ENCODE data around the gene CHAF1B.

Gene CHAF1B

DNA sequence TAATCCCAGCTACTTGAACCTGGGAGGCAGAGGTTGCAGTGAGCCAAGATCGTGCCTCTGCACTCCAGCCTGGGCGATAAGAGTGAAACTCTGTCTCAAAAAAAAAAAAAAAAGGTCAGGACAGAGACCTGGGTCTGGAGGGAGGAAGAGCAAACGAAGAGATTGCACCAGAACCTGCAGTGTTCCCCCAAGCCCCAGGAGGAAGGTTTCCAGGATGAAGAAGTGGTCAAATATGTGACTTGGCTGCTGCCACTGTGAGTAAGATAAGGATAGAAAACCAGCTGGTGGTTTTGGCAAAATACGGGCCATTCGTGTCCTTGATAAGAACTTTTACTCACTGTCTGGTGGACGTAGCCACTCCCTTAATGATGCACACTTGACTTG is 52.5 kb downstream of the CHAF1B start:
- Histone ChIP-seq H3K27ac (no peak overlapping the region), H3K9me3 (no peaks in the 10 kb centered on the region), H3K27me3 (no peaks in the 10 kb centered on the region), H3K4me3 (no peak overlapping the region), H3K36me3 (no peaks in the 10 kb centered on the region), H3K4me1 (no peaks in the 10 kb centered on the region)
- intact Hi-C loops (cut with DNase I; ENCODE audit: low total_unique reads), result no loop called here
- DNase-seq, result no peak
- TF ChIP-seq, protein P1, sequence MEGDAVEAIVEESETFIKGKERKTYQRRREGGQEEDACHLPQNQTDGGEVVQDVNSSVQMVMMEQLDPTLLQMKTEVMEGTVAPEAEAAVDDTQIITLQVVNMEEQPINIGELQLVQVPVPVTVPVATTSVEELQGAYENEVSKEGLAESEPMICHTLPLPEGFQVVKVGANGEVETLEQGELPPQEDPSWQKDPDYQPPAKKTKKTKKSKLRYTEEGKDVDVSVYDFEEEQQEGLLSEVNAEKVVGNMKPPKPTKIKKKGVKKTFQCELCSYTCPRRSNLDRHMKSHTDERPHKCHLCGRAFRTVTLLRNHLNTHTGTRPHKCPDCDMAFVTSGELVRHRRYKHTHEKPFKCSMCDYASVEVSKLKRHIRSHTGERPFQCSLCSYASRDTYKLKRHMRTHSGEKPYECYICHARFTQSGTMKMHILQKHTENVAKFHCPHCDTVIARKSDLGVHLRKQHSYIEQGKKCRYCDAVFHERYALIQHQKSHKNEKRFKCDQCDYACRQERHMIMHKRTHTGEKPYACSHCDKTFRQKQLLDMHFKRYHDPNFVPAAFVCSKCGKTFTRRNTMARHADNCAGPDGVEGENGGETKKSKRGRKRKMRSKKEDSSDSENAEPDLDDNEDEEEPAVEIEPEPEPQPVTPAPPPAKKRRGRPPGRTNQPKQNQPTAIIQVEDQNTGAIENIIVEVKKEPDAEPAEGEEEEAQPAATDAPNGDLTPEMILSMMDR (IDR thresholded peaks at IDR 0.05), result no peak

DNA sequence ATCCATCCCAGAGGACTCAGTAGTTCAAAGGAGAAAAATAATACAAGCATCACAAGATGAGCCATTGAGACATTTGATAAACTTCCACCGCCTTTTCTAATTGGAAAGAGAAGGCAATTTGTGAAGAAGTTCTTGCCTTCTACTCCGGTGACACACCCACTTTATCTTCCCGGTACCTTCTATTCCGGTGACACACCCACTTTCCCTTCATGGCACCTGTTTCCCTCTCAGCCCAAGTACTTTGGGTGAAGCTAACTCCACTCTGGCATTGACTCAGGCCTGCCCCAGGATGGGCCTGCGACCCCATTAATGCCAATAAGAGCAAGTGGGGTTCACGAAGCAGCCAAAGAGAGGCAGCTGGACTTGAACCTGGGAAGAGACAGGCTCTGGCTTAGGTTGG is 56.5 kb downstream of the CHAF1B start:
- H3K4me1 ChIP-seq, result no peaks in the 10 kb centered on the region
- no peak overlapping the region for H3K4me3 ChIP-seq
- intact Hi-C loops (cut with DNase I; ENCODE audit: low total_unique reads), result no loop called here
- no peaks in the 10 kb centered on the region for H3K36me3 ChIP-seq
- TF ChIP-seq, protein P1 (IDR thresholded peaks at IDR 0.05), result no peak
- no peak for DNase-seq
- no peaks in the 10 kb centered on the region for H3K9me3 ChIP-seq
- H3K27me3 ChIP-seq, result no peaks in the 10 kb centered on the region
- no peak overlapping the region for H3K27ac ChIP-seq

- Histone ChIP-seq H3K4me1 (no peaks in the 10 kb centered on the region), H3K36me3 (no peaks in the 10 kb centered on the region), H3K27ac (no peak overlapping the region), H3K9me3 (no peaks in the 10 kb centered on the region), H3K27me3 (no peaks in the 10 kb centered on the region), H3K4me3 (no peak overlapping the region)
- TF ChIP-seq, protein P1 (IDR thresholded peaks at IDR 0.05), result no peak
- intact Hi-C loops (cut with DNase I; ENCODE audit: low total_unique reads), result no loop called here
- DNase-seq, result no peak
Observed at GRCh38 chr21:36446301-36446700, 61.1 kb downstream of the CHAF1B start.

DNA sequence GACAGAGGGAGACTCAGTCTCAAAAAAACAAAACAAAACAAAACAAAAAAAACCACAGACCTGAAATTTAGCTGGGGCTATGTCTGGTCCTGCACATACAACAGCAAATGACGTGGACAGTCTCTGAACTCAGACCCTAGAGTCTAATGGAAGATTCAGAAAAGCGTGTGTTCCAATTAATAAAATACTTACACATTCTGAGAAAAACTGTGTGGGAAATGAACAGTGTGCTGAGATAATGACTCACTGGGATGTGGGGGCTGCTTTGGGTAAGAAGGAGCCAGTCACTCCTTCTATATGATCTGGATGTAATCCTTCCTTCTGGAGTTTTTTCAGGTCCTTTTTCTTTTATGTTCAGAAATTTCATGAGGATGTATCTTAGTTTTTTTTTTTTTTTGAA is 65.3 kb downstream of the CHAF1B start:
- no peak for DNase-seq
- TF ChIP-seq, protein P1 (IDR thresholded peaks at IDR 0.05), result no peak
- Histone ChIP-seq H3K4me1 (peaks cover 0 to 16% (median 6%) of the 10 kb centered on the region in 4 donors), H3K9me3 (no peaks in the 10 kb centered on the region), H3K36me3 (no peaks in the 10 kb centered on the region), H3K27me3 (no peaks in the 10 kb centered on the region), H3K4me3 (no peak overlapping the region), H3K27ac (no peak overlapping the region)
- intact Hi-C loops (cut with DNase I; ENCODE audit: low total_unique reads), result no loop called here

GRCh38 chr21:36451506-36451905 is 66.3 kb downstream of the CHAF1B start:
- Histone ChIP-seq H3K36me3 (no peaks in the 10 kb centered on the region), H3K4me1 (peaks cover 0 to 16% (median 7%) of the 10 kb centered on the region in 4 donors), H3K9me3 (no peaks in the 10 kb centered on the region), H3K4me3 (no peak overlapping the region), H3K27me3 (no peaks in the 10 kb centered on the region), H3K27ac (no peak overlapping the region)
- intact Hi-C loops (cut with DNase I; ENCODE audit: low total_unique reads), result no loop called here
- DNase-seq, result no peak
- TF ChIP-seq, protein P1 (IDR thresholded peaks at IDR 0.05), result no peak

DNA sequence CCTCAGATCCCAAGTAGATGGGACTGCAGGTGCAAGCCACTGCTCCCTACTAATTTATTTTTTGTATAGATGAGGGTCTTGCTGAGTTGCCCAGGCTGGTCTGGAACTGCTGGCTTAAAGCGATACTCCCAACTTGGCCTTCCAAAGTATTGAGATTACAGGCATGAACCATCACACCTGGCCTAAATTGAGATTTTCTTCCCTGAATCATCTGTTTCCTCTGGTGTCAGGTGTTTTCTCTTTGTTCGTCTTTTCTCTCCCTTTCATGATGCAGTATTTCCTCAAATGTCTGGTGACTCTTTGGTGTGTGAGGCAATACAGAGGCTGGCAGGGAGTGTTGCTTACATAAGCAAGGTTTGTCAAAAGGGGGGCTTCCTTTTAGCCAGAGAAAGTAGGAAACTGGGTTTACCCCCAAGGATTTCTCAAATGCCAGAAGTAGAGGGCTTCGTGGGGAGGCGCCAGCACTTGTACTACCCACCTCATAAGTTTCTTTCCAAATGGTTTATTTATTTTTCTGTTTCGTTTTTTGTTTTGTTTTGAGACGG is 67.2 kb downstream of the CHAF1B start:
- H3K27me3 ChIP-seq, result no peaks in the 10 kb centered on the region
- intact Hi-C loops (cut with DNase I; ENCODE audit: low total_unique reads), result no loop called here

More for the DNA sequence above, 67.2 kb downstream of the CHAF1B start:
- H3K4me1 ChIP-seq, result peaks cover 0 to 16% (median 7%) of the 10 kb centered on the region in 4 donors
- TF ChIP-seq, protein P1 (IDR thresholded peaks at IDR 0.05), result no peak
- no peaks in the 10 kb centered on the region for H3K36me3 ChIP-seq
- no peak overlapping the region for H3K4me3 ChIP-seq
- no peak for DNase-seq
- no peak overlapping the region for H3K27ac ChIP-seq
- H3K9me3 ChIP-seq, result no peaks in the 10 kb centered on the region
